HepG2 (cell line): Measurements from ENCODE around the gene HIPK2. TPM values are rescaled to one million over a fixed set of nuclear protein-coding genes. Genes with fewer than 3 reads are reported as not detected.

Experiments
- ATAC-seq: fragments of 200-7000 bp; cut with Tn5 transposase; 3 replicates; pipeline ENCODE4 v1.9.1; 2020; ENCODE audit warnings: mild to moderate bottlenecking, moderate library complexity
- BruUV-seq: library from RNA; stranded (reverse); fragments of 400-500 nt; replicated peaks from 2 replicates; lab custom pipeline; 2021; lab: Mats Ljungman, UMichigan
- CTCF ChIA-PET: fragments of 300-600 bp; formaldehyde crosslinking; extraction: SDS; loops from one replicate; lab custom pipeline; 2021; ENCODE audit warnings: low total read pairs, inconsistent platforms, low intra/inter-chr PET ratio; lab: Yijun Ruan, JAX
- POLR2A ChIA-PET: fragments of 350-600 bp; sonication (Branson Sonifier 250); formaldehyde crosslinking; loops from one replicate; lab custom pipeline; 2020; ENCODE audit warnings: antibody characterized with exemption, inconsistent platforms; lab: Yijun Ruan, JAX
- DNase-seq: peaks from one replicate; pipeline ENCODE4 v3.0.0-alpha.2; 2015; ENCODE audit warnings: low spot score
- FAIRE-seq: peaks from 3 replicates; lab custom pipeline; 2011; peaks lifted over from hg19 to GRCh38; lab: Jason Lieb, UNC
- H2AFZ ChIP-seq: one replicate; pipeline ENCODE4 v1.6.1; 2011; ENCODE audit warnings: low read length, inconsistent platforms
- H3K27ac ChIP-seq: fragments of 300-600 bp; 3 replicates; pipeline ENCODE4 v1.8.0; 2011; ENCODE audit warnings: mixed run types, mild to moderate bottlenecking, mixed read lengths, low read length, inconsistent platforms; ENCODE audit not compliant: insufficient read depth; ENCODE audit errors: extremely low read length
- H3K27me3 ChIP-seq, 2 experiments: fragments of 200-600 bp in 1 of 2; 2 replicates in 1 of 2; 3 replicates in 1 of 2; pipeline versions ENCODE4 v1.6.0 to v1.8.0; 2011; ENCODE audit warnings: low read length in 2 of 2, mild to moderate bottlenecking in 2 of 2, moderate library complexity in 2 of 2, inconsistent platforms in 1 of 2; ENCODE audit not compliant: insufficient read depth in 2 of 2, control insufficient read depth in 1 of 2
- H3K36me3 ChIP-seq, 2 experiments: fragments of 200-600 bp in 1 of 2; replicated peaks in 1 of 2; 2 replicates in 1 of 2; 3 replicates in 1 of 2; pipeline versions ENCODE4 v1.5.1 to v1.8.0; 2011; ENCODE audit warnings: low read length in 2 of 2, inconsistent platforms in 1 of 2; ENCODE audit not compliant: insufficient read depth in 2 of 2, control insufficient read depth in 1 of 2
- H3K4me1 ChIP-seq: 2 replicates; pipeline ENCODE4 v1.5.1; 2012; ENCODE audit warnings: low read length, inconsistent platforms; ENCODE audit not compliant: insufficient read depth
- H3K4me2 ChIP-seq: 2 replicates; pipeline ENCODE4 v1.6.0; 2011; ENCODE audit warnings: low read depth, low read length, inconsistent platforms
- H3K4me3 ChIP-seq, 3 experiments: fragments of 200-600 bp in 1 of 3; sonication (generic), shearing (Covaris generic) in 1 of 3; replicated peaks in 1 of 3; 2 replicates each; pipeline ENCODE4 v1.5.1; 2011 to 2016; ENCODE audit warnings: low read length in 3 of 3, inconsistent platforms in 2 of 3, low read depth in 2 of 3, mild to moderate bottlenecking in 2 of 3, control low read depth in 1 of 3, mixed read lengths in 1 of 3; ENCODE audit not compliant: insufficient read depth in 1 of 3
- H3K79me2 ChIP-seq: one replicate; pipeline ENCODE4 v1.6.1; 2011; ENCODE audit warnings: low read length, inconsistent platforms; ENCODE audit not compliant: insufficient read depth
- H3K9ac ChIP-seq: 2 replicates; pipeline ENCODE4 v1.6.0; 2011; ENCODE audit warnings: mild to moderate bottlenecking, low read depth, low read length, inconsistent platforms; ENCODE audit not compliant: insufficient read depth
- H3K9me3 ChIP-seq: 2 replicates; pipeline ENCODE4 v1.5.1; 2012; ENCODE audit warnings: mild to moderate bottlenecking, low read length
- H4K20me1 ChIP-seq: 2 replicates; pipeline ENCODE4 v1.6.0; 2011; ENCODE audit warnings: inconsistent platforms, mild to moderate bottlenecking, low read length, moderate library complexity; ENCODE audit not compliant: insufficient read depth
- CBX5 ChIP-seq: sonication (generic); formaldehyde crosslinking; IDR thresholded peaks from 2 replicates; pipeline ENCODE4 v1.4.0; 2020; ENCODE audit warnings: missing genetic modification reagents, borderline replicate concordance
- CREBL2 ChIP-seq: sonication (generic); formaldehyde crosslinking; IDR thresholded peaks from 2 replicates; pipeline ENCODE4 v1.8.1; 2023; ENCODE audit warnings: missing genetic modification reagents, mild to moderate bottlenecking, borderline replicate concordance
- FOXJ3 ChIP-seq: sonication (generic); formaldehyde crosslinking; IDR thresholded peaks from 2 replicates; pipeline ENCODE4 v1.4.0; 2020; ENCODE audit warnings: missing genetic modification reagents, mild to moderate bottlenecking, borderline replicate concordance
- FOXM1 ChIP-seq: sonication (generic); formaldehyde crosslinking; IDR thresholded peaks from 2 replicates; pipeline ENCODE4 v1.5.0; 2020; ENCODE audit warnings: missing genetic modification reagents
- NFIB ChIP-seq: sonication (generic); formaldehyde crosslinking; IDR thresholded peaks from 2 replicates; pipeline ENCODE4 v1.9.0; 2021; ENCODE audit warnings: missing genetic modification reagents, mild to moderate bottlenecking, borderline replicate concordance
- SATB2 ChIP-seq: sonication (generic); formaldehyde crosslinking; IDR thresholded peaks from 2 replicates; pipeline ENCODE4 v1.5.0; 2020; ENCODE audit warnings: missing genetic modification reagents
- SPEN ChIP-seq: sonication (generic); formaldehyde crosslinking; IDR thresholded peaks from 2 replicates; pipeline ENCODE4 v1.5.1; 2020; ENCODE audit warnings: low read depth, mild to moderate bottlenecking, missing genetic modification reagents
- ZNF124 ChIP-seq: sonication (generic); formaldehyde crosslinking; IDR thresholded peaks from 2 replicates; pipeline ENCODE4 v1.4.0; 2020; ENCODE audit warnings: missing genetic modification reagents
- ZNF3 ChIP-seq: IDR thresholded peaks from 2 replicates; pipeline ENCODE4 v1.7.0; 2017; ENCODE audit warnings: inconsistent platforms
- ZNF44 ChIP-seq: sonication (generic); formaldehyde crosslinking; IDR thresholded peaks from 2 replicates; pipeline ENCODE4 v1.5.1; 2020; ENCODE audit warnings: mild to moderate bottlenecking, missing genetic modification reagents
- ZNF709 ChIP-seq: sonication (generic); formaldehyde crosslinking; IDR thresholded peaks from 2 replicates; pipeline ENCODE4 v1.5.0; 2020; ENCODE audit warnings: mild to moderate bottlenecking, missing genetic modification reagents
- WGBS: methylation state at CpG from one replicate; pipeline ENCODE4 v1.1.6; 2017; ENCODE audit warnings: low lambda C conversion rate; 5-methylcytosine and 5-hydroxymethylcytosine counted together
- in situ Hi-C: cut with HindIII; loops from 2 replicates; pipeline ENCODE4 v1.10.0; 2017; ENCODE audit warnings: low pct_unique_long_range_greater_than_20kb; ENCODE audit not compliant: extremely low pct_ligation_motif_present
- intact Hi-C: fragments of 100-400 bp; cut with micrococcal nuclease; formaldehyde crosslinking; loops from one replicate; pipeline ENCODE4 v1.10.0; 2022; ENCODE audit not compliant: unreplicated experiment
- polyA plus RNA-seq, 8 experiments: library from polyadenylated mRNA; depleted of rRNA in 3 of 8; stranded (reverse) in 7 of 8; unstranded in 1 of 8; fragments of >200 nt; fragmentation: Illumina TruSeq in 4 of 8; extraction: Trizol in 4 of 8; gene quantifications; 2 replicates each; pipeline versions ENCODE4 v1.2.1 to v1.2.3, GENCODE V29; 2011 to 2016; ENCODE audit warnings: low read depth in 4 of 8, missing spikeins in 1 of 8, mixed read lengths in 1 of 8; ENCODE audit not compliant: insufficient read depth in 1 of 8
- total RNA-seq, 5 experiments: library from RNA; depleted of rRNA; stranded (reverse); fragments of >200 nt; fragmentation: Illumina TruSeq; extraction: Trizol; gene quantifications; 2 replicates each; pipeline ENCODE4 v1.2.3, GENCODE V29; 2016; ENCODE audit warnings: low read depth in 1 of 5
- TF ChIP-seq, protein P1 (sequence below): sonication (generic); formaldehyde crosslinking; IDR thresholded peaks from 2 replicates; pipeline ENCODE4 v1.4.0; 2020; ENCODE audit warnings: mild to moderate bottlenecking, missing genetic modification reagents

The HIPK2 gene
- total and polyA plus RNA-seq, 2 of the 13 experiments (the other 11 are each of a cell fraction or from before 2014, with no cell fraction given): 14.4 to 20.2 TPM

DNA sequence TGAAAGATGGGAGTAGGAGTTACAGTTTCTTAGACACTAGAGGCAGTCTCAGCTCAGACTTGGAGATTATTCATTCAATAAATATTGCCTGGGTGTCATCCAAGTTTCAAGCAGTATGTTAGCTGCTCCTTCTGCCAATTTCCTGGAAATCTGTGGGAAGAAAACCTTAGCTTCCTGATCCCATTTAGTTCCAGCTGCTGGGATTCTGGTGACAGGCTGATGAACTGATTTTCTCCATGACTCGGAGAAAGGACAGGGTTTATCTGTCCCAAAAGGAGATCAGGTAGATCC, 158.5 kb downstream of the HIPK2 start:
- no peaks in the 10 kb centered on the region for H3K9me3 ChIP-seq
- ATAC-seq (no peak), FAIRE-seq (no peak), DNase-seq (no peak)
- no peak overlapping the region for H3K4me3 ChIP-seq
- H3K27me3 ChIP-seq: no peaks in the 10 kb centered on the region
- no peak overlapping the region for H2AFZ ChIP-seq
- peaks cover 17 to 63% of the 10 kb centered on the region in 2 experiments for H3K36me3 ChIP-seq
- in situ Hi-C loops: loop anchor here (10.0 kb wide), 1 partner anchor 385 kb away; no protein-coding TSS in a partner anchor
- H3K27ac ChIP-seq: no peak overlapping the region
- no peak overlapping the region for H3K9ac ChIP-seq
- intact Hi-C loops: loop anchor here (1.0 kb wide), 1 partner anchor 383 kb away; no protein-coding TSS in a partner anchor
- H3K79me2 ChIP-seq: no peaks in the 10 kb centered on the region
- POLR2A ChIA-PET: no interaction called here
- H3K4me1 ChIP-seq: no peaks in the 10 kb centered on the region
- WGBS: 92% methylated on average over 1 of the region's 1 CpG
- 0 out of 2 replicates have a peak, but pooled peaks cover 3% of the 10 kb centered on the region for H4K20me1 ChIP-seq
- no TSS peak for BruUV-seq
- CTCF ChIA-PET: interaction anchor here (1.7 kb wide), 1 partner anchor 384 kb away, joined by 15 read pairs; no protein-coding TSS in a partner anchor
- H3K4me2 ChIP-seq: no peak overlapping the region
- TF ChIP-seq NFIB (CRISPR knock-in tag) (no peak), CBX5 (no peak), FOXM1 (CRISPR knock-in tag) (no peak), ZNF709 (no peak), FOXJ3 (CRISPR knock-in tag) (no peak), ZNF3 (CRISPR knock-in tag) (no peak), SATB2 (CRISPR knock-in tag) (no peak), ZNF44 (CRISPR knock-in tag) (no peak), CREBL2 (no peak), ZNF124 (CRISPR knock-in tag) (no peak), SPEN (CRISPR knock-in tag) (no peak)
- TF ChIP-seq, protein P1, sequence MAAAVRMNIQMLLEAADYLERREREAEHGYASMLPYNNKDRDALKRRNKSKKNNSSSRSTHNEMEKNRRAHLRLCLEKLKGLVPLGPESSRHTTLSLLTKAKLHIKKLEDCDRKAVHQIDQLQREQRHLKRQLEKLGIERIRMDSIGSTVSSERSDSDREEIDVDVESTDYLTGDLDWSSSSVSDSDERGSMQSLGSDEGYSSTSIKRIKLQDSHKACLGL: no peak
